Esophagus muscularis mucosa (tissue), 4 donors: ENCODE results near the gene CHCHD6. TPM values are rescaled to one million over a fixed set of nuclear protein-coding genes. Genes with fewer than 3 reads are reported as not detected.

Experiments
- DNase-seq: peaks from one replicate; pipeline ENCODE4 v3.0.0-alpha.2; 2017; ENCODE audit errors: extremely low spot score
- H3K27ac ChIP-seq, 4 donors: fragments of 200-600 bp; sonication (generic); replicated peaks in 1 of 4; 1 replicate in 3 of 4; 2 replicates in 1 of 4; pipeline ENCODE4 v1.5.1; 2016 to 2019; ENCODE audit warnings: mild to moderate bottlenecking in 1 of 4
- H3K27me3 ChIP-seq, 4 donors: fragments of 200-600 bp; sonication (generic); one replicate each; pipeline versions ENCODE4 v1.5.1 to v1.6.0; 2016 to 2019
- H3K36me3 ChIP-seq, 4 donors: fragments of 200-600 bp; sonication (generic); one replicate each; pipeline ENCODE4 v1.5.1; 2016 to 2019
- H3K4me1 ChIP-seq, 4 donors: fragments of 200-600 bp; sonication (generic); one replicate each; pipeline ENCODE4 v1.5.1; 2016 to 2019
- H3K4me3 ChIP-seq, 4 donors: fragments of 200-600 bp; sonication (generic); 1 replicate in 2 of 4; 2 replicates in 2 of 4; pipeline ENCODE4 v1.5.1; 2016 to 2019; ENCODE audit warnings: mild to moderate bottlenecking in 4 of 4, moderate library complexity in 1 of 4
- H3K9me3 ChIP-seq, 4 donors: fragments of 200-600 bp; sonication (generic); 1 replicate in 3 of 4; 2 replicates in 1 of 4; pipeline ENCODE4 v1.5.1; 2016 to 2019
- CTCF ChIP-seq, 3 experiments: fragments of 200-600 bp in 2 of 3; fragments of 450-650 bp in 1 of 3; sonication (generic) in 2 of 3; IDR thresholded peaks; one replicate each; pipeline ENCODE4 v1.5.1; 2017 to 2019; ENCODE audit warnings: antibody characterized with exemption in 3 of 3, mild to moderate bottlenecking in 2 of 3, moderate library complexity in 1 of 3
- EP300 ChIP-seq: sonication (generic); formaldehyde crosslinking; IDR thresholded peaks from one replicate; pipeline ENCODE4 v1.6.1; 2017; ENCODE audit warnings: antibody characterized with exemption
- POLR2A ChIP-seq: fragments of 450-650 bp; IDR thresholded peaks from one replicate; pipeline ENCODE4 v1.6.1; 2017; ENCODE audit warnings: antibody characterized with exemption, moderate library complexity, mild to moderate bottlenecking, low read depth
- POLR2AphosphoS5 ChIP-seq, 2 donors: sonication (generic); formaldehyde crosslinking; IDR thresholded peaks; one replicate each; pipeline ENCODE4 v1.6.1; 2017; ENCODE audit warnings: antibody characterized with exemption in 2 of 2
- WGBS: methylation state at CpG from one replicate; pipeline ENCODE4 v1.1.5; 2018; 5-methylcytosine and 5-hydroxymethylcytosine counted together
- intact Hi-C: fragments of 100-400 bp; cut with DNase I; formaldehyde crosslinking; loops from one replicate; pipeline ENCODE4 v1.15.1; 2023
- total RNA-seq, 4 donors: library from RNA; depleted of rRNA; stranded (reverse); fragments of >200 nt; gene quantifications; one replicate each; pipeline versions ENCODE4 v1.1.0 to v1.2.1, GENCODE V29; 2016

The CHCHD6 gene
- total RNA-seq, 4 donors from 2014 or later: 10.3 to 13.4 (median 12.1) TPM

GRCh38 chr3:126873416-126873815 is 169.4 kb downstream of the CHCHD6 start:
- no peaks in the 10 kb centered on the region for H3K36me3 ChIP-seq

GRCh38 chr3:126878664-126879063 is 174.6 kb downstream of the CHCHD6 start:
- Histone ChIP-seq H3K27me3 (no peaks in the 10 kb centered on the region), H3K9me3 (no peaks in the 10 kb centered on the region), H3K4me1 (peaks cover 0 to 9% (median 0%) of the 10 kb centered on the region in 4 donors), H3K4me3 (no peak overlapping the region), H3K36me3 (no peaks in the 10 kb centered on the region), H3K27ac (no peak overlapping the region)
- WGBS: 96% methylated on average over 3 of the region's 3 CpGs
- DNase-seq: no peak
- TF ChIP-seq POLR2A (no peak), CTCF (IDR thresholded peaks at IDR 0.05) (no peak), EP300 (no peak), POLR2AphosphoS5 (IDR thresholded peaks at IDR 0.05) (no peak)
- intact Hi-C loops: no loop called here

More at GRCh38 chr3:126873416-126873815, 169.4 kb downstream of the CHCHD6 start:
- Histone ChIP-seq H3K27ac (no peak overlapping the region), H3K4me3 (no peak overlapping the region), H3K27me3 (no peaks in the 10 kb centered on the region), H3K9me3 (no peaks in the 10 kb centered on the region), H3K4me1 (peaks cover 0 to 4% (median 0%) of the 10 kb centered on the region in 4 donors)
- no peak for TF ChIP-seq POLR2AphosphoS5 (IDR thresholded peaks at IDR 0.05)
- no peak for TF ChIP-seq POLR2A
- no peak for TF ChIP-seq CTCF (IDR thresholded peaks at IDR 0.05)
- no peak for TF ChIP-seq EP300
- 100% methylated on average over 1 of the region's 1 CpG for WGBS
- intact Hi-C loops: no loop called here
- no peak for DNase-seq

- intact Hi-C loops: no loop called here
- DNase-seq: no peak
- TF ChIP-seq EP300 (no peak), POLR2AphosphoS5 (IDR thresholded peaks at IDR 0.05) (no peak), POLR2A (no peak), CTCF (IDR thresholded peaks at IDR 0.05) (no peak)
- Histone ChIP-seq H3K4me1 (peaks cover 0 to 8% (median 0%) of the 10 kb centered on the region in 4 donors), H3K9me3 (no peaks in the 10 kb centered on the region), H3K36me3 (no peaks in the 10 kb centered on the region), H3K27ac (no peak overlapping the region), H3K27me3 (no peaks in the 10 kb centered on the region), H3K4me3 (no peak overlapping the region)
- WGBS: 86% methylated on average over 3 of the region's 3 CpGs
These were observed 176.9 kb downstream of the CHCHD6 start for GRCh38 chr3:126880901-126881300.

GRCh38 chr3:126881861-126882260 is 177.8 kb downstream of the CHCHD6 start:
- 98% methylated on average over 5 of the region's 6 CpGs for WGBS
- Histone ChIP-seq H3K9me3 (no peaks in the 10 kb centered on the region), H3K4me1 (peaks cover 0 to 5% (median 0%) of the 10 kb centered on the region in 4 donors), H3K27ac (no peak overlapping the region), H3K36me3 (no peaks in the 10 kb centered on the region), H3K4me3 (no peak overlapping the region), H3K27me3 (no peaks in the 10 kb centered on the region)
- no peak for DNase-seq
- TF ChIP-seq CTCF (IDR thresholded peaks at IDR 0.05) (no peak), POLR2AphosphoS5 (IDR thresholded peaks at IDR 0.05) (no peak), EP300 (no peak), POLR2A (no peak)
- intact Hi-C loops: no loop called here

- H3K4me1 ChIP-seq: peaks cover 0 to 5% (median 0%) of the 10 kb centered on the region in 4 donors
- no peak overlapping the region for H3K27ac ChIP-seq
- H3K9me3 ChIP-seq: no peaks in the 10 kb centered on the region
- no peak for TF ChIP-seq POLR2AphosphoS5 (IDR thresholded peaks at IDR 0.05)
- TF ChIP-seq EP300: no peak
- no peak for TF ChIP-seq POLR2A
- TF ChIP-seq CTCF (IDR thresholded peaks at IDR 0.05): no peak
- WGBS: 90% methylated on average over 6 of the region's 7 CpGs
- intact Hi-C loops: no loop called here
- no peak overlapping the region for H3K4me3 ChIP-seq
- no peaks in the 10 kb centered on the region for H3K36me3 ChIP-seq
- DNase-seq: no peak
- H3K27me3 ChIP-seq: no peaks in the 10 kb centered on the region
These were observed 179.2 kb downstream of the CHCHD6 start for GRCh38 chr3:126883241-126883640.
